Measurements from ENCODE around the gene MTFR2.

Gene MTFR2

DNA sequence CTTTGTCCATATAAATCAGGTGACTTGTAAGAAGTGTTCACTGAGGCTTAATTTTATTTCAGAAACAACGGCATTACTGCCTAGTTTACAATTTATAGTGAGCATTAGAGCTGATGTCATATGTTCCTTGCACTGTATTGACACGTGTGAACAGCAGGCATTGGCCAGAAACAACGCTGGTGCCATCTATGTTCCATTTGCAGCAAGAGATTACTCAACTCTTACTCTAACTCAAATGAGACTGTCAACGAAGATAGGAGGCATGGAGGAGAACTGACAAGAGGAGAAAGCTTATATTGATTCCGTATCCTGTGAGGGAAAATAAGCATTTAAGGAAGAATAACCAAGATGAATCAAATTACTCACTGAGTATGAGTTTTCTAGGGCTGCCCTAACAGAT, 48.4 kb downstream of the MTFR2 start:
- DNase-seq (ENCODE audit: low read depth, low spot score), result no peak
- no peak overlapping the region for H3K4me3 ChIP-seq (ENCODE audit: low read length)

DNA sequence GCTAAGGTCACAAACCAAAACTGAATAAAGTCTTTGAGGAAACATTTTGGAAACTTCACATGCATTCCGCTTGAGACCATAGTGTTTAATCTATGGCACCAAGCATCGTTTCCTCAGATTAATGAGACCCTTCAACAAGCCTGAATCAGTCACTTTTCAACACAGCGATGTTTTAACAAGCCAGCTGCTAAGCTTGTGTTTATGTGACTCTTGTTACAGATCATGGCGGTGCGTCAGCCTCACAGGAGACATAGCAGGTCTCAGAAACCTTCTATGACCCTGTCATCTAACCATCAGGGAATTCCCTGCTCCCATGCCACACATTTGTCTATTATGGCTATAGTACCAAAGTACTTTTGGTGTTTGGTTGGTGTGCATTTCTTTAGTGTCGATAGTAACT, 57.2 kb downstream of the MTFR2 start:
- no peak overlapping the region for H3K4me3 ChIP-seq (ENCODE audit: low read length)
- no peak for DNase-seq (ENCODE audit: low read depth, low spot score)

DNA sequence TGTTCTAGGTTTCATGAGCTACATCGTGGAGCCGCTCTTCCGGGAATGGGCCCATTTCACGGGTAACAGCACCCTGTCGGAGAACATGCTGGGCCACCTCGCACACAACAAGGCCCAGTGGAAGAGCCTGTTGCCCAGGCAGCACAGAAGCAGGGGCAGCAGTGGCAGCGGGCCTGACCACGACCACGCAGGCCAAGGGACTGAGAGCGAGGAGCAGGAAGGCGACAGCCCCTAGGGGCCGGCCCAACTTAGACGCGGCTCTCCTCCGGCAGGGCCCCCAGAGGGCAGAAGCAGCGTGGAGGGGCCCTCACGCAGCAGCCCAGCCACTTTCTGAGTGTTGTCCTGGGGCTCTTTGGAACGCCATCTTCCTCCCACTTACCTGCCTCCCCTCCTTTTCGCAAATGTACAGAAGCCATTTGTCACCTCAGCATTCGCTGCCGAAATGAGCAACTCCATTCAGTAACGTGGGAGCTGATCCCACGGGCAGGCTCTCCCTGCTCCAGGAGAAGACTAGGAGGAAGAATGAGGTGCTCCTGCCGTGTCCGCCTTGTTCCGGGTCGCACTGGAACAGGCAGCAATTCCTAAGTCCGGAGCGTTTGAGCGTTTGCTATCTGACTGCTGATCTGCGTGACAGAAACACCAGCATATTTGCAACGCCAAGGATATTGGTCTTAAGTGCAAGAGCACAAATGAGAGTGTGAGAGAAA, 58.4 kb downstream of the MTFR2 start:
- no peak for DNase-seq (ENCODE audit: low read depth, low spot score)
- no peak overlapping the region for H3K4me3 ChIP-seq (ENCODE audit: low read length)

DNA sequence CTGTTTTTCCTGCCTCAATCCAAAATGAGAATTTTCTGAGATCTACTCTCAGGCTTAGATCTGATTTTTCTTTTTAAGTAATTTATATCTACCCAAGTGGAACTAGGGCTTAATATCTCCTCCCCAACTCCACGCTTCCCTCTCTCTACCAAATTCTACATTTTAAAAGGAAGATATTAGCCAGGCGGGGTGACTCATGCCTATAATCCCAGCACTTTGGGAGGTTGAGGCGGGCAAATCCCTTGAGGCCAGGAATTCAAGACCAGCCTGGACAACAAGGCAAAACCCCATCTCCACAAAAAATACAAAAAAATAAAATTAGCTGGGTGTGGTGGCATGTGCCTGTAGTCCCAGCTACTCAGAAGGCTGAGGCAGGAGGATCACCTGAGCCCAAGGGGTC, 61.0 kb downstream of the MTFR2 start:
- DNase-seq (ENCODE audit: low read depth, low spot score), result no peak
- H3K4me3 ChIP-seq (ENCODE audit: low read length), result no peak overlapping the region

DNA sequence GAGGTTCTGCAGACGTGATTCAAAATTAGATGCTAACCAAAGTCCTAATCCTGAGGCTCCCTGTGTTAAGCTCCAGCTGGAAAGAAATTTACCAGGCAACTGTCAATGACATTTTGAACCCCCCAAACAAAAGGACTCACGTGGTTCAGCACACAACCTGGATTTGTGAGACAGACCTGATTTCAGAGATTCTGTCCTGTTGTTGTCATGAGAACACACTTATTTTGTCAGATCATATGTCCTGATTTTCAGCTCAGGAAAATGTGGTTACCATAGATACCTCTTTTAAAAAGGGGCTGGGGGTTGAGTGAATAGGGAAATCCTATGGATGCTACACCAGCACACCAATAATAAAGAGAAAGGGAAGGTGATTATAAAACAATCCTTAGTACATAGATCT, 61.6 kb downstream of the MTFR2 start:
- no peak for DNase-seq (ENCODE audit: low read depth, low spot score)
- H3K4me3 ChIP-seq (ENCODE audit: low read length), result no peak overlapping the region

DNA sequence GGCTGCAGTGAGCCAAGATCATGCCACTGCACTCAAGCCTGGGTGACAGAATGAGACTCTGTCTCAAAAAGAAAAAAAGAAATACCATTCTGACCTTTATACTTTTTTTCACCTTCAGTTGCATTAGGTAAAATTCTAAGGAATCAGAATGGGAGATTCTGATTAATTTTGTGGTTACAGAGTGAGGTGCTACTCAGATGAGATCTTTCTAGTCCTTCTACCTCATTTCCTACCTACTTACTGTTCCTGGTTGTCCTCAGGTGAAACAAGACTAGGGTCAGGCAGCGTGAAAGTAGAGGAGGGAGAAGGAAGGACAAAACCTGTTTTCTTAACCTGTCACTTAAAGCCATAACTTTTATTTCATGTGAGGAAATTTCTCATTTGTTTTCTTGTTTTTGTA, 63.7 kb downstream of the MTFR2 start:
- no peak for DNase-seq (ENCODE audit: low read depth, low spot score)
- no peak overlapping the region for H3K4me3 ChIP-seq (ENCODE audit: low read length)

GRCh38 chr6:136184738-136185137, 65.4 kb downstream of the MTFR2 start:
- DNase-seq (ENCODE audit: low read depth, low spot score), result no peak
- H3K4me3 ChIP-seq (ENCODE audit: low read length), result no peak overlapping the region

GRCh38 chr6:136181861-136182260, 68.2 kb downstream of the MTFR2 start:
- no peak for DNase-seq (ENCODE audit: low read depth, low spot score)
- no peak overlapping the region for H3K4me3 ChIP-seq (ENCODE audit: low read length)

DNA sequence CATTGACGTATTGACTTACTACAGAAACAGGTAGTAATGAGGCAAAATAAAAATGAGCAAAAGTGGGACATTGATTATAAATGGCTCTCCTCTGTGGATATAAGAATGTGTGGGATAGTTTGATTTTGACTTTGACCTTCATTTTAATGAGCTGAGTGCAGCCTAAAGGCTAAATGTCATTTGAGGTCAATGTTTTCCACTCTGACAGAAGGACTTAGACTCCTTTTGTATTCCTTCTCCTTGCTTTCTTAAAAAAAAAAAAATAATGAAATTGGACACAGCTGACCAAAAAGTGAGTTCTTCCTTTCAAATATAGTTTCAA, 68.6 kb downstream of the MTFR2 start:
- no peak for DNase-seq (ENCODE audit: low read depth, low spot score)

More for the DNA sequence above, 68.6 kb downstream of the MTFR2 start:
- H3K4me3 ChIP-seq (ENCODE audit: low read length), result no peak overlapping the region

Data from Jurkat, Clone E6-1 (cell line).